Activated B cell treated with CpG ODN at 0.5 μM for 24 hours (primary cell): Measurements from ENCODE around the gene KIF1C. TPM values are rescaled to one million over a fixed set of nuclear protein-coding genes. Genes with fewer than 3 reads are reported as not detected.

Experiments
- ATAC-seq: fragments of 200-7000 bp; cut with Tn5 transposase; one replicate; pipeline ENCODE4 v1.10.0; 2021; ENCODE audit warnings: low read depth, mild to moderate bottlenecking, moderate library complexity
- CTCF ChIA-PET: fragments of 350-600 bp; sonication (Branson Sonifier 250); formaldehyde crosslinking; loops from one replicate; lab custom pipeline; 2021; ENCODE audit warnings: antibody characterized with exemption; lab: Charles Lee
- POLR2A ChIA-PET: fragments of 350-600 bp; sonication (Branson Sonifier 250); formaldehyde crosslinking; loops from one replicate; lab custom pipeline; 2021; ENCODE audit warnings: antibody characterized with exemption; lab: Charles Lee
- DNase-seq: peaks from one replicate; pipeline ENCODE4 v3.0.0; 2022
- H3K27ac Mint-ChIP-seq: one replicate; pipeline ENCODE4 v1.8.0; 2020; ENCODE audit warnings: mixed read lengths
- H3K27me3 Mint-ChIP-seq: one replicate; pipeline ENCODE4 v1.8.0; 2021; ENCODE audit warnings: mixed read lengths
- H3K36me3 Mint-ChIP-seq: one replicate; pipeline ENCODE4 v1.8.0; 2021; ENCODE audit warnings: low read depth, mixed read lengths
- H3K4me1 Mint-ChIP-seq: one replicate; pipeline ENCODE4 v1.8.0; 2021; ENCODE audit warnings: mixed read lengths
- H3K4me3 Mint-ChIP-seq: one replicate; pipeline ENCODE4 v1.8.0; 2020; ENCODE audit warnings: mild to moderate bottlenecking, mixed read lengths
- H3K9me3 Mint-ChIP-seq: one replicate; pipeline ENCODE4 v1.8.0; 2020; ENCODE audit warnings: mixed read lengths
- intact Hi-C: fragments of 100-400 bp; cut with micrococcal nuclease; formaldehyde crosslinking; loops from one replicate; pipeline ENCODE4 v1.15.1; 2024
- total RNA-seq: library from RNA; stranded (reverse); gene quantifications from 2 replicates; pipeline ENCODE4 v1.2.3, GENCODE V29; 2022
- TF ChIP-seq, protein P1 (sequence below): fragments of 200-600 bp; IDR thresholded peaks from one replicate; pipeline ENCODE4 v1.8.0; 2022; ENCODE audit warnings: antibody characterized with exemption, mild to moderate bottlenecking

Gene KIF1C
- total RNA-seq, 1 donor from 2014 or later = 62.6 TPM

DNA sequence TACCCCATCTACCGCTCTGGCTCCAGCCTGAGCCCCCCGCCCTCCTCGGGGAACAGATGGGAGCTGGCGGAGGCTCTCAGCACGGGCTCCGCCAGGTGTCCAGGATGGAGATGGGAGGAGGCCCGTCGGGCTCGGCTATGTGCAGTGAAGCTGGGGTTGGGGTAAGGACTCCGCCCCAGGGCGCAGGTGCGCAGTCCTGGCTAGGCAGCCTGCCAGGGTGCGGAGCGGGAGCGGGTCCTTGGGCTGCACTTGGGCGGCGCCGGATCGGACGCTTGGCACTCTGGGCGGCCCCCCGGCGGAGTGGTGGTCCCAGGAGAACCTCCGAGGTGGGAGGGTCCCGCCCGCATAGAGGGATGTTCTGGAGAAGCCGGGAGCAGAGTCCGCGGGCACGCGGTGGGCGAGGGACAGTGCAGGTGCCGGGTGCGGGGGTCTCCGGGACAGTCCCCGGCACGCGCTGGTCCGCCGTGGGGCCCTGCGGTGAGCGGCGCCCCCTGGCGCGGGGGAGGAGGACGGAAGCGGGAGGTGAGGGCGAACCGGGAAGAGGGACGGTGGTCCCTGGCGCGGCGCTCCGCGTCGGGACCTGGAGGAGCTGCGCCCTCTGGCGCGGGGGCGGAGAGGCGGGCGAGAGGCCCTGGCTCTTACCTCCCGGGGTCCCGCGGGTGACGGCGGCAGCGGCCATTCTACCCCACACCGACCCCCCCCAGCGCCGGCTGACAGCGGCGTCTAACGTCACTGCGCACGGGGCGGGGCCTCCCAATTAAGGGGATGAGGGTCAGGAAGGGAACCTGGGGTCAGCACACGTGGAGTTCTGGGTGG, 10.6 kb upstream of the KIF1C start, which contains the start of gene CAMTA2:
CAMTA2 (minus strand) TSS at position 725 of the 816 bp plus-strand sequence. CDS start 1,453 bp downstream, outside the sequence.
- peak within 1 kb of the TSS; percentile 92 for H3K4me3 Mint-ChIP-seq
- TF ChIP-seq, protein P1, sequence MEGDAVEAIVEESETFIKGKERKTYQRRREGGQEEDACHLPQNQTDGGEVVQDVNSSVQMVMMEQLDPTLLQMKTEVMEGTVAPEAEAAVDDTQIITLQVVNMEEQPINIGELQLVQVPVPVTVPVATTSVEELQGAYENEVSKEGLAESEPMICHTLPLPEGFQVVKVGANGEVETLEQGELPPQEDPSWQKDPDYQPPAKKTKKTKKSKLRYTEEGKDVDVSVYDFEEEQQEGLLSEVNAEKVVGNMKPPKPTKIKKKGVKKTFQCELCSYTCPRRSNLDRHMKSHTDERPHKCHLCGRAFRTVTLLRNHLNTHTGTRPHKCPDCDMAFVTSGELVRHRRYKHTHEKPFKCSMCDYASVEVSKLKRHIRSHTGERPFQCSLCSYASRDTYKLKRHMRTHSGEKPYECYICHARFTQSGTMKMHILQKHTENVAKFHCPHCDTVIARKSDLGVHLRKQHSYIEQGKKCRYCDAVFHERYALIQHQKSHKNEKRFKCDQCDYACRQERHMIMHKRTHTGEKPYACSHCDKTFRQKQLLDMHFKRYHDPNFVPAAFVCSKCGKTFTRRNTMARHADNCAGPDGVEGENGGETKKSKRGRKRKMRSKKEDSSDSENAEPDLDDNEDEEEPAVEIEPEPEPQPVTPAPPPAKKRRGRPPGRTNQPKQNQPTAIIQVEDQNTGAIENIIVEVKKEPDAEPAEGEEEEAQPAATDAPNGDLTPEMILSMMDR = no peak
- intact Hi-C loops = loop anchor here (1.0 to 5.0 kb wide), 8 partner anchors 10 to 205 kb away; partner anchors contain the start of genes INCA1, KIF1C, RNF167 and SLC25A11
- CTCF ChIA-PET = interaction anchor here (0.9 to 2.7 kb wide), 11 partner anchors 10 to 84 kb away, joined by 3 to 22 read pairs (median 6); partner anchors contain the start of genes CHRNE, ENO3, INCA1 and KIF1C
- peak within 1 kb of the TSS; percentile 93 for H3K27ac Mint-ChIP-seq
- peaks cover 15% of the 10 kb centered on the region for H3K36me3 Mint-ChIP-seq
- peak; percentile 88 for DNase-seq
- peak; percentile 80 for ATAC-seq
- POLR2A ChIA-PET = interaction anchor here (0.5 to 4.7 kb wide), 16 partner anchors 8 to 213 kb away, joined by 3 to 61 read pairs (median 4); partner anchors contain the start of genes C17orf107, INCA1, KIF1C and PFN1
- H3K9me3 Mint-ChIP-seq = no peaks in the 10 kb centered on the region
- no peaks in the 10 kb centered on the region for H3K27me3 Mint-ChIP-seq
- H3K4me1 Mint-ChIP-seq = peaks cover 32% of the 10 kb centered on the region

DNA sequence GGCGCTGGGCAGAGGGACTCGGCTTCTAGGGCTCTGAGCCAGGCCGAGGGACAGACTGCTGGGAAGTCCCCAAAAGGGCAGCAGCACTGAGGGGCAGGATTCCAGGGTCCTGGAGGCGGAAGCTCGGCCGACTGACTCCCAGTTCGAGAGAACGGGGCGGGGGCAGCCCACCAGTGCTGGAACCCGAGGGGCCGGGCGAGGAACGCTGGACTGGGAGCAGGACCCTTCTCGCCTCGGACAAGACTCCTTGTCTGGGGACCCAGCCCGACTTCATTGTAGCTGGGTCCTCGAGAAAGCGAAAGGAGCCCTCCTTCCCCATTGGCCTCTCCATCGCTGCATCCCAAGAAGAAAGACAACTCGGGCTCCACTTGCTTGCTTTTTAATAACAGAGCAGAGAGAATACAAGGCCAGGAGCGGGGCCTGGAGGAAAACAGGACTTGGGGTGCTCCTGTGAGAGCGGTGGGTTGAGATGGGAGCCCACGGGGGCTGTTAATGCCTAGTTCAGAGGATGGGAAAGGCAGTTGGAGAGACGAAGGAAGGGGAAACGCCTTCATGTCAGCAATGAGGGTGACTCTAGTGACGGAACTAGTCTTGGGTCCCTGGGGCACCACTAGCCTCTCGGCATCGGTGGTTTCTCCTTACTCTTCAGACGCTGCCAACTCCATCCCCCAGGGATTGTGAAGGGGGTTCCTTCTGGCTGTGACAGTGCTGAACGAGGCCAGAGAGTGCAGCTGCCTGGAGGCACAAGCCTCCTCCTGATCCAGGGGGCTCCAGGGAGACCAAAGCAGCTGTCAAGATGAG, 9.8 kb upstream of the KIF1C start:
- H3K9me3 Mint-ChIP-seq = no peaks in the 10 kb centered on the region
- peak; percentile 66 for ATAC-seq
- peak overlapping the region; percentile 93 for H3K27ac Mint-ChIP-seq
- DNase-seq = no peak
- H3K36me3 Mint-ChIP-seq = peaks cover 10% of the 10 kb centered on the region
- intact Hi-C loops = loop anchor here (1.0 to 5.0 kb wide), 8 partner anchors 9 to 204 kb away; partner anchors contain the start of genes INCA1, KIF1C, RNF167 and SLC25A11
- H3K4me3 Mint-ChIP-seq = peak overlapping the region; percentile 92
- TF ChIP-seq, protein P1 = no peak
- H3K27me3 Mint-ChIP-seq = no peaks in the 10 kb centered on the region
- CTCF ChIA-PET = interaction anchor here (0.9 to 2.7 kb wide), 9 partner anchors 9 to 85 kb away, joined by 3 to 22 read pairs (median 6); partner anchors contain the start of genes CHRNE, ENO3, INCA1 and KIF1C
- POLR2A ChIA-PET = interaction anchor here (0.6 to 4.7 kb wide), 17 partner anchors 10 to 294 kb away, joined by 3 to 61 read pairs (median 5); partner anchors contain the start of genes C17orf107, INCA1, KIF1C and PFN1
- peaks cover 29% of the 10 kb centered on the region for H3K4me1 Mint-ChIP-seq

DNA sequence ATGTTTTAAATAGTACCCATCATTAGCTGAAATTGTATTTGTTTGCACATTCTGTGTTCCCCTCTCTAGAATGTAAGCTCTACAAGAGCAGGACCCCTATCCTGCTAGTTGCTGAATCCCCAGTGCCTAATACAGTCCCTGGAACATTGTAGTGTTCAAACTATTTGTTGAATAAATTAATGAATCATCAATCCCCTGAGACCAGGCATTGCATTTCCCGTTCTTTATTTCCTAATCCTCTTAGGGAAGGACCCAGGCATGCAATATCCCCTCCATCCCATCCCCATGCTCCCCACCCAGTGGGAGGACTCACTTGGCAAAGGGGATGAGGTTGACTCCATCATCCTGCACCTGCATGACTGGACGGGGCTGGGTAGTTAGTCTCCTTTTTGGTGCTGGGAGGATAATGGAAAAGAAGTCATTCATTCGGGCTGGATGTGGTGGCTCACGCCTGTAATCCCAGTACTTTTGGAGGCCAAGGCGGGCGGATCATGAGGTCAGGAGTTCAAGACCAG, 3.6 kb upstream of the KIF1C start:
- POLR2A ChIA-PET = interaction anchor here (0.7 to 1.0 kb wide), 2 partner anchors 25 to 227 kb away, joined by 4 to 7 read pairs; no protein-coding TSS in a partner anchor
- ATAC-seq = no peak
- Mint-ChIP-seq H3K36me3 (peaks cover 3% of the 10 kb centered on the region), H3K9me3 (no peaks in the 10 kb centered on the region), H3K4me1 (peaks cover 15% of the 10 kb centered on the region), H3K27ac (no peak overlapping the region), H3K4me3 (no peak overlapping the region), H3K27me3 (no peaks in the 10 kb centered on the region)
- DNase-seq = no peak
- intact Hi-C loops = no loop called here
- TF ChIP-seq, protein P1 = no peak
- CTCF ChIA-PET = no interaction called here

DNA sequence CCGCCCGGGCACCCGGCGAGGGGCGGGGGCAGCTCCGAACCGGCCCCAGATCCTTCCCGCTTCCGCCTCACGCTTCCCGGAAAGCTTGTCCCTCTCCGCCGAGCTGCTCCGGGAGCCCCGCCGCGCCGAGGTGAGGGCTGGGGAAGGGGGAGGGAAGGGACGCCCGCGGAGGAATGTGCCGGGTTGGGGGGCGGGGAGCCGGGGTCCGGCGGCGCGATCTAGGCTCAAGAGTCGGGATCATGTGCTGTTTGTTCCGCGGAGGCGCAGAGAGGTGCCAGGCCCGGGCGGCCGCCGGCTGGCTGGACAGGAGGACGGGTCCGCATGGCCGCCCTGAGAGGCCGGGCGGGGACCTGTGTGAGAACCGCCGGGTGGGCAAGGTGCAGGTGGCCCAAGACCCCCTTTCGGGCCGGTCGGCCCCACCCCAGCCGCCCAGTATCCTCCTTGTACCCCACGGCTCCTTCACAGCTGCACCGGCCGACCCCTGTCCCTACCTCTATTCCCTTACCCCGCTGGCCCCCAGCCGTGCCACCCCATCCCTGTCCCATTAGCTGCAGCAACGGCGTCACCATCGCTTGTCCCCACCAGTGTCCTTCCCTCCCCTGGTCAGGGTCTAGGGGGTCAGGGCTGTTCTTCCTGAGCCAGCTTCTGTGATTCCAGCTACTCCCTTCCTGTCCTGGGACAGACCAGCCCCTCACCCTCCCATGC, 429 bp downstream of the KIF1C start:
- H3K27ac Mint-ChIP-seq = peak overlapping the region; percentile 90
- H3K27me3 Mint-ChIP-seq = no peaks in the 10 kb centered on the region
- H3K4me3 Mint-ChIP-seq = peak overlapping the region; percentile 85
- ATAC-seq (peak; percentile 3), DNase-seq (peak; percentile 36)
- H3K4me1 Mint-ChIP-seq = peaks cover 20% of the 10 kb centered on the region
- TF ChIP-seq, protein P1 = no peak
- H3K36me3 Mint-ChIP-seq = peaks cover 32% of the 10 kb centered on the region
- ChIA-PET CTCF (interaction anchor here (1.0 to 1.1 kb wide), 2 partner anchors 18 to 29 kb away, joined by 3 to 4 read pairs; no protein-coding TSS in a partner anchor), POLR2A (interaction anchor here (0.6 to 3.7 kb wide), 19 partner anchors 9 to 256 kb away, joined by 3 to 36 read pairs (median 6); partner anchors contain the start of genes C17orf107, CAMTA2, ENO3 and PFN1)
- intact Hi-C loops = loop anchor here (5.0 kb wide), 1 partner anchor 441 kb away; the partner anchor contains the start of gene MYBBP1A
- no peaks in the 10 kb centered on the region for H3K9me3 Mint-ChIP-seq
